ENCODE data around the gene TBX4.

Gene TBX4

DNA sequence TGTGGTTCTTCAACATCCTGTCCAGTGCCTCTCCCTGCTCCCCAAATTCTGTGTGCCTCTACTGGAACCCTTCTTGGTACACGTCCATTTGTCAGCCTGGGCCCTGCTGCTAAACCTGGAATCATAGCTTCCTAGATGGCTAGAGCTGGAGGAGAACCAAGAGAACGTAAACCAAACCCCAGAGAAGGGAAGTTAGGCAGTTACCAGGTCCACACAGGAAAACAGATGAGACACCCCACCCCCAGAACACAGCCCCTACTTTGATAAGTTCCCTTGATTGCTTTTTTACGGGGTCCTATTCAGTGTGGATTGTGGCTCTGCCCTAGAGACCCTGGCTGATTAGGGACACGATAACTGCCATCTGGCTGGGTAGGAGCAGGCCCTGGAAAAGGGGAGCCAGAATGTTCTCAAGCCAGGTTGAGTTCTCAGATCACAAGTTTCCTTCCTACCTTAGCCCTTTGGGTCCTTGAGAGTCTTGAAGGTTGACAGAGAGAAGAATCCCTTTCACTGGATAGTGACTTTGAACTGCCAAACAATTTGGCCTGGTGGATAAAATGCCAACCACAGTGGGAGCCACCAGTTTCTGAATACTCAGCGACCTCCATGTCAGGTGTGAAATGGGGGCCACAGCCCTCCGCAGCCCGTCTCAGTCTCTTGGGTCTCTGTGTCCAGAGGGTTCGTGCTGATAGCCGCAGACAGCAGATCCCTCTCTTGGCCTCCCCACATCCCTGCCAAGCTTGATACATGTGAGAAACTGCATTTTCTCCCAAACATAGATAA is 7.9 kb downstream of the TBX4 start:
- H3K27ac ChIP-seq (ENCODE audit: poor library complexity, severe bottlenecking): no peak overlapping the region
- no peaks in the 10 kb centered on the region for H3K9me3 ChIP-seq (ENCODE audit: severe bottlenecking)
- TF ChIP-seq, protein P1, sequence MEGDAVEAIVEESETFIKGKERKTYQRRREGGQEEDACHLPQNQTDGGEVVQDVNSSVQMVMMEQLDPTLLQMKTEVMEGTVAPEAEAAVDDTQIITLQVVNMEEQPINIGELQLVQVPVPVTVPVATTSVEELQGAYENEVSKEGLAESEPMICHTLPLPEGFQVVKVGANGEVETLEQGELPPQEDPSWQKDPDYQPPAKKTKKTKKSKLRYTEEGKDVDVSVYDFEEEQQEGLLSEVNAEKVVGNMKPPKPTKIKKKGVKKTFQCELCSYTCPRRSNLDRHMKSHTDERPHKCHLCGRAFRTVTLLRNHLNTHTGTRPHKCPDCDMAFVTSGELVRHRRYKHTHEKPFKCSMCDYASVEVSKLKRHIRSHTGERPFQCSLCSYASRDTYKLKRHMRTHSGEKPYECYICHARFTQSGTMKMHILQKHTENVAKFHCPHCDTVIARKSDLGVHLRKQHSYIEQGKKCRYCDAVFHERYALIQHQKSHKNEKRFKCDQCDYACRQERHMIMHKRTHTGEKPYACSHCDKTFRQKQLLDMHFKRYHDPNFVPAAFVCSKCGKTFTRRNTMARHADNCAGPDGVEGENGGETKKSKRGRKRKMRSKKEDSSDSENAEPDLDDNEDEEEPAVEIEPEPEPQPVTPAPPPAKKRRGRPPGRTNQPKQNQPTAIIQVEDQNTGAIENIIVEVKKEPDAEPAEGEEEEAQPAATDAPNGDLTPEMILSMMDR (IDR thresholded peaks at IDR 0.05; ENCODE audit: poor library complexity, severe bottlenecking): no peak
- no peaks in the 10 kb centered on the region for H3K36me3 ChIP-seq (ENCODE audit: low read depth)
- DNase-seq (ENCODE audit: low spot score) (no peak), ATAC-seq (ENCODE audit: low read depth) (no peak)
- no peaks in the 10 kb centered on the region for H3K4me1 ChIP-seq (ENCODE audit: insufficient read depth, poor library complexity, severe bottlenecking)
- no peak overlapping the region for H3K4me3 ChIP-seq (ENCODE audit: severe bottlenecking)
- H3K27me3 ChIP-seq (ENCODE audit: insufficient read depth, poor library complexity, severe bottlenecking): peaks cover 6% of the 10 kb centered on the region

DNA sequence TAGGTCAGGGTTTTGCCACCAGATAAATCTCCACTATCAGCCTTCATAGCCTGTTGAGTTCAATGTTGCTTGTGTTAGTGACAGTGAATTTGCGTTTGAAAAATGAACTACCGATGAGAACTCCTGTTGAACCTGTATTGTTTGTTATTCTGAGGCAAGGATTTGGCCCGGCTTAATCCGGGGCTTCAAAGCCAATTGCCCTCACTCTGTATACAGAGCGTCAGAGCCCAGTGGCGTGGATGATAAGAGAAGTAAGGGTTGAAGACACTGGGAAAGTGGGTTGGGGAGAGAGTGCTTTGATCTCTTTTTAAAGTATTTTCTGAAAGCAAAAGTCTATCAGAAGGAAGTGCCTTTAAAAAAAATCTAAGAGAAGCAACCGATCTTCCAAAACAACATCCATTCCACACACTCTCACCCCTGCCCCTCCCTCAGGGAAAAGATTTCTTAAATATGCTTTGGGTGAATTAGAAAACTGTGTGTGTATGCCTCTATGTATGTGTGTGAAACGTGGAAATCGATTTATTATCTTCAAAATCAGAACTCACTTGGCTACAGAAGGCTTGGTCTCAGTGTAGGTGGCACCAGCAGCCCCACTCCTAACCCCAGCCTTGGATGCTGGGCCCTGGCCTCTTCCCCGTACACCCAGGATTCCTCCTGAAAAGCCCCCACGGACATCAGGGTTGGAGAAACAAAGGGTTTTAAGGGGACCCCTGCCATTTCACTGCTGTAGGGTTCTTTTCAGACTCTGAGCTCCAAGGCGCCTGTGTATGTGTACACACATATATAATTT is 8.8 kb downstream of the TBX4 start:
- Histone ChIP-seq H3K4me3 (ENCODE audit: severe bottlenecking) (no peak overlapping the region), H3K9me3 (ENCODE audit: severe bottlenecking) (no peaks in the 10 kb centered on the region), H3K27ac (ENCODE audit: poor library complexity, severe bottlenecking) (no peak overlapping the region), H3K27me3 (ENCODE audit: insufficient read depth, poor library complexity, severe bottlenecking) (peaks cover 6% of the 10 kb centered on the region), H3K36me3 (ENCODE audit: low read depth) (no peaks in the 10 kb centered on the region), H3K4me1 (ENCODE audit: insufficient read depth, poor library complexity, severe bottlenecking) (no peaks in the 10 kb centered on the region)
- ATAC-seq (ENCODE audit: low read depth) (no peak), DNase-seq (ENCODE audit: low spot score) (no peak)
- TF ChIP-seq, protein P1 (IDR thresholded peaks at IDR 0.05; ENCODE audit: poor library complexity, severe bottlenecking): no peak

DNA sequence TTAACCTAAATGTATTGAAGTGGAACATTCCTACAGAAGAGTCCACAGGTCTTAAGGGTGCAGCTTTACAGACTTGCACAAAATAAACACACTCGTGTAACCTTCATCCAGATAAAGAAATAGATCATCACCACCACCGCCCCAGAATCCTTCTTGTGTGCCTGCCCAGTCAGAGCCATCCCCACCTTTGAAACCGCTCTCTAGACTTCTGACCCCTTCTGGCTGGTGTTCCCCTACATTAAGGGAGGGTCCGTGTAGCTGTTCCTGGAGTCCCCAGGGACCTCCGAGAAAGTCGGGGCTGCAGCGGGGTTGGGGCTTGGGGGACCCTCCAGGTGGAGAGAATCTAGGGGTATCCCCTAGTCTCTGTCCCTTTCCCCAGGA is 9.4 kb downstream of the TBX4 start:
- Histone ChIP-seq H3K9me3 (ENCODE audit: severe bottlenecking) (no peaks in the 10 kb centered on the region), H3K4me3 (ENCODE audit: severe bottlenecking) (no peak overlapping the region), H3K36me3 (ENCODE audit: low read depth) (no peaks in the 10 kb centered on the region), H3K27ac (ENCODE audit: poor library complexity, severe bottlenecking) (no peak overlapping the region), H3K4me1 (ENCODE audit: insufficient read depth, poor library complexity, severe bottlenecking) (no peaks in the 10 kb centered on the region), H3K27me3 (ENCODE audit: insufficient read depth, poor library complexity, severe bottlenecking) (peaks cover 6% of the 10 kb centered on the region)
- no peak for DNase-seq (ENCODE audit: low spot score)
- TF ChIP-seq, protein P1 (IDR thresholded peaks at IDR 0.05; ENCODE audit: poor library complexity, severe bottlenecking): no peak
- no peak for ATAC-seq (ENCODE audit: low read depth)

DNA sequence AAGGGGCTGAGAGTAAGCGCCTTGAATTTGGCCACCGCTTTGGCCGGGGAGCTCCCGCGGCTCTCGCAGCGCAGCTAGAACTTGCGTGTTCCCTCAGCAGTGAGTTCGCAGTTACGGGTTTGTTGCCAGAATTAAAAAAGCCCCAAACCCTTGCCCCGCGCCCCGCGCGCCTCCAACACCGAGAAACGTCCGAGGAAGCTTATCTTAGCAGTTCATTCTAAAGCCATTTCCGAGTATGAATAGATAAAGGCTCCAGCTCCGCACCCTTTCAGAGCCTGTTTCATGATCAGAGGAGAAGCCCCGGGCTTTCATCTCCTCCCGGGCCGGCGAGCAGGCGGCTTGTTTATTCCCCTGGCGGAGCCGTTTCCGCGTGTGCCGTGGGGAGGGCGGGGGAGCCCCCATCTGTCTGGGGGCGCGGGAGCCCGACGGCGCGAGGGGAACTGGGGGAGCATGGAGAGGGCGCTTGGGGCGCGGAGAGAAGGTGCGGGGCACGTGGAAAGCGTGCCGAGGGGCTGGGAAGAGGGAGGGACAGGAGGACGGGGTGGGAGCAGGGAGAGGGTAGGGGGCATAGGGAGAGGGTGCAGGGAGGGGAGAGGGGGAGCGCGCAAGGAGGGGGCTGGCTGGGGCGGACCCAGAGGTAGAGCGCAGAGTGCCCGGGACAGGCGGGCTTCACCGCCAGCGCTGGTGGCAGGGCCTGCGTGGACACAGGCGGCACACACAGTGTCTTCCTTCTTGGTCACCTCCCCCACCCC is 9.9 kb downstream of the TBX4 start:
- Histone ChIP-seq H3K4me3 (ENCODE audit: severe bottlenecking) (no peak overlapping the region), H3K27ac (ENCODE audit: poor library complexity, severe bottlenecking) (no peak overlapping the region), H3K4me1 (ENCODE audit: insufficient read depth, poor library complexity, severe bottlenecking) (no peaks in the 10 kb centered on the region), H3K36me3 (ENCODE audit: low read depth) (no peaks in the 10 kb centered on the region), H3K27me3 (ENCODE audit: insufficient read depth, poor library complexity, severe bottlenecking) (peaks cover 6% of the 10 kb centered on the region), H3K9me3 (ENCODE audit: severe bottlenecking) (no peaks in the 10 kb centered on the region)
- no peak for DNase-seq (ENCODE audit: low spot score)
- TF ChIP-seq, protein P1 (IDR thresholded peaks at IDR 0.05; ENCODE audit: poor library complexity, severe bottlenecking): no peak
- peak; percentile 15; the same call in 1 of the 3 replicates for ATAC-seq (ENCODE audit: low read depth)

All from RWPE2 (cell line).